Activated T-cell treated with anti-CD3 and anti-CD28 coated beads, Interleukin-2, amount 50 U/mL, for 24 hours (primary cell): ENCODE measurements around the gene CLSTN3.
A peak's percentile ranks its signal among the peaks of the same experiment; 100 is the strongest.

Experiments
- DNase-seq: peaks from one replicate; pipeline ENCODE4 v3.0.0-alpha.2; 2020
- H3K27ac Mint-ChIP-seq: 2 replicates; pipeline ENCODE4 v1.8.0; 2020; ENCODE audit warnings: mild to moderate bottlenecking, mixed read lengths
- H3K27me3 Mint-ChIP-seq: 2 replicates; pipeline ENCODE4 v1.8.0; 2020; ENCODE audit warnings: mixed read lengths
- H3K36me3 Mint-ChIP-seq: 2 replicates; pipeline ENCODE4 v1.8.0; 2020; ENCODE audit warnings: low read depth, mixed read lengths
- H3K4me1 Mint-ChIP-seq: 2 replicates; pipeline ENCODE4 v1.8.0; 2020; ENCODE audit warnings: low read depth, mixed read lengths
- H3K4me3 Mint-ChIP-seq: 2 replicates; pipeline ENCODE4 v1.8.0; 2020; ENCODE audit warnings: mild to moderate bottlenecking, moderate library complexity, mixed read lengths
- H3K9me3 Mint-ChIP-seq: 2 replicates; pipeline ENCODE4 v1.8.0; 2020; ENCODE audit warnings: mixed read lengths

Gene CLSTN3

GRCh38 chr12:7193674-7194073 lies 63.5 kb downstream of the CLSTN3 start:
- Mint-ChIP-seq H3K36me3 (peaks cover 63% of the 10 kb centered on the region), H3K27ac (peak overlapping the region; percentile 45), H3K4me1 (peaks cover 47% of the 10 kb centered on the region), H3K4me3 (no peak overlapping the region), H3K27me3 (no peaks in the 10 kb centered on the region), H3K9me3 (no peaks in the 10 kb centered on the region)
- no peak for DNase-seq

- H3K27me3 Mint-ChIP-seq, result no peaks in the 10 kb centered on the region
- H3K4me3 Mint-ChIP-seq, result no peak overlapping the region
- DNase-seq, result no peak
- H3K27ac Mint-ChIP-seq, result no peak overlapping the region
- H3K4me1 Mint-ChIP-seq, result peaks cover 18% of the 10 kb centered on the region
- peaks cover 71% of the 10 kb centered on the region for H3K36me3 Mint-ChIP-seq
- no peaks in the 10 kb centered on the region for H3K9me3 Mint-ChIP-seq
These were observed 67.7 kb downstream of the CLSTN3 start for GRCh38 chr12:7197841-7198240.

- Mint-ChIP-seq H3K4me1 (no peaks in the 10 kb centered on the region), H3K4me3 (no peak overlapping the region), H3K36me3 (peaks cover 86% of the 10 kb centered on the region), H3K27ac (no peak overlapping the region), H3K9me3 (no peaks in the 10 kb centered on the region), H3K27me3 (no peaks in the 10 kb centered on the region)
- no peak for DNase-seq
These were observed 72.9 kb downstream of the CLSTN3 start for GRCh38 chr12:7203109-7203508.

GRCh38 chr12:7205091-7205490 lies 74.9 kb downstream of the CLSTN3 start:
- no peak for DNase-seq
- no peak overlapping the region for H3K27ac Mint-ChIP-seq
- H3K36me3 Mint-ChIP-seq, result peaks cover 94% of the 10 kb centered on the region
- H3K4me1 Mint-ChIP-seq, result no peaks in the 10 kb centered on the region
- no peaks in the 10 kb centered on the region for H3K9me3 Mint-ChIP-seq
- H3K4me3 Mint-ChIP-seq, result no peak overlapping the region
- no peaks in the 10 kb centered on the region for H3K27me3 Mint-ChIP-seq

- Mint-ChIP-seq H3K9me3 (peaks cover 9% of the 10 kb centered on the region), H3K4me3 (no peak overlapping the region), H3K4me1 (no peaks in the 10 kb centered on the region), H3K36me3 (peaks cover 98% of the 10 kb centered on the region), H3K27ac (no peak overlapping the region), H3K27me3 (no peaks in the 10 kb centered on the region)
- DNase-seq, result no peak
These were observed 76.5 kb downstream of the CLSTN3 start for GRCh38 chr12:7206691-7207090.

GRCh38 chr12:7207866-7208625 lies 77.9 kb downstream of the CLSTN3 start:
- H3K27me3 Mint-ChIP-seq, result no peaks in the 10 kb centered on the region
- peaks cover 15% of the 10 kb centered on the region for H3K9me3 Mint-ChIP-seq
- H3K4me3 Mint-ChIP-seq, result no peak overlapping the region
- DNase-seq, result no peak
- no peaks in the 10 kb centered on the region for H3K4me1 Mint-ChIP-seq
- H3K27ac Mint-ChIP-seq, result no peak overlapping the region
- H3K36me3 Mint-ChIP-seq, result peaks cover 97% of the 10 kb centered on the region
